Left ventricle myocardium inferior (tissue), 1 donor: ENCODE data around the gene ADAMTS19. TPM values are rescaled to one million over a fixed set of nuclear protein-coding genes. Genes with fewer than 3 reads are reported as not detected.
A peak's percentile ranks its signal among the peaks of the same experiment; 100 is the strongest.

ENCODE experiments used
- DNase-seq: peaks from one replicate; pipeline ENCODE4 v3.0.0-alpha.2; 2020
- H3K27ac ChIP-seq: fragments of 200-600 bp; replicated peaks from 2 replicates; pipeline ENCODE4 v1.8.0; 2021
- H3K27me3 ChIP-seq: fragments of 200-600 bp; 2 replicates; pipeline ENCODE4 v1.8.0; 2021; ENCODE audit warnings: low read depth
- H3K36me3 ChIP-seq: fragments of 200-600 bp; 2 replicates; pipeline ENCODE4 v1.8.0; 2021
- H3K4me1 ChIP-seq: fragments of 200-600 bp; 2 replicates; pipeline ENCODE4 v1.8.0; 2021
- H3K4me3 ChIP-seq: fragments of 200-600 bp; 2 replicates; pipeline ENCODE4 v1.8.0; 2021; ENCODE audit warnings: mild to moderate bottlenecking, moderate library complexity
- H3K9me3 ChIP-seq: fragments of 200-600 bp; replicated peaks from 2 replicates; pipeline ENCODE4 v1.8.0; 2021
- intact Hi-C: fragments of 100-400 bp; cut with micrococcal nuclease; formaldehyde crosslinking; loops from one replicate; pipeline ENCODE4 v1.11.0; 2022
- total RNA-seq: library from RNA; stranded (reverse); fragmentation: NEBNext Ultra II Directional; extraction: Animal tissue kit (Norgen Biotek cat#: 25700); gene quantifications from one replicate; pipeline ENCODE4 v1.2.1, GENCODE V29; 2021
- TF ChIP-seq, protein P1 (sequence below): fragments of 200-600 bp; IDR thresholded peaks from 2 replicates; pipeline ENCODE4 v1.8.0; 2021; ENCODE audit warnings: antibody characterized with exemption, mild to moderate bottlenecking, borderline replicate concordance
- donor health status: DM: no; HTN: yes; CAD: no; lungs with severe emphysema.

ADAMTS19 gene
- total RNA-seq, 1 donor from 2014 or later = 0.38 TPM

- Histone ChIP-seq H3K27ac (no peak overlapping the region), H3K4me1 (no peaks in the 10 kb centered on the region), H3K4me3 (no peak overlapping the region), H3K36me3 (no peaks in the 10 kb centered on the region), H3K9me3 (peaks cover 5% of the 10 kb centered on the region), H3K27me3 (peaks cover 12% of the 10 kb centered on the region)
- TF ChIP-seq, protein P1, sequence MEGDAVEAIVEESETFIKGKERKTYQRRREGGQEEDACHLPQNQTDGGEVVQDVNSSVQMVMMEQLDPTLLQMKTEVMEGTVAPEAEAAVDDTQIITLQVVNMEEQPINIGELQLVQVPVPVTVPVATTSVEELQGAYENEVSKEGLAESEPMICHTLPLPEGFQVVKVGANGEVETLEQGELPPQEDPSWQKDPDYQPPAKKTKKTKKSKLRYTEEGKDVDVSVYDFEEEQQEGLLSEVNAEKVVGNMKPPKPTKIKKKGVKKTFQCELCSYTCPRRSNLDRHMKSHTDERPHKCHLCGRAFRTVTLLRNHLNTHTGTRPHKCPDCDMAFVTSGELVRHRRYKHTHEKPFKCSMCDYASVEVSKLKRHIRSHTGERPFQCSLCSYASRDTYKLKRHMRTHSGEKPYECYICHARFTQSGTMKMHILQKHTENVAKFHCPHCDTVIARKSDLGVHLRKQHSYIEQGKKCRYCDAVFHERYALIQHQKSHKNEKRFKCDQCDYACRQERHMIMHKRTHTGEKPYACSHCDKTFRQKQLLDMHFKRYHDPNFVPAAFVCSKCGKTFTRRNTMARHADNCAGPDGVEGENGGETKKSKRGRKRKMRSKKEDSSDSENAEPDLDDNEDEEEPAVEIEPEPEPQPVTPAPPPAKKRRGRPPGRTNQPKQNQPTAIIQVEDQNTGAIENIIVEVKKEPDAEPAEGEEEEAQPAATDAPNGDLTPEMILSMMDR = no peak
- intact Hi-C loops = loop anchor here (10.0 kb wide), 2 partner anchors 586 to 856 kb away; no protein-coding TSS in a partner anchor
- no peak for DNase-seq
These were observed 300.7 kb downstream of the ADAMTS19 start for GRCh38 chr5:129760636-129761325.

GRCh38 chr5:129763651-129764050 is 303.6 kb downstream of the ADAMTS19 start:
- Histone ChIP-seq H3K36me3 (no peaks in the 10 kb centered on the region), H3K27ac (no peak overlapping the region), H3K4me1 (no peaks in the 10 kb centered on the region), H3K27me3 (no peaks in the 10 kb centered on the region), H3K4me3 (no peak overlapping the region), H3K9me3 (no peaks in the 10 kb centered on the region)
- intact Hi-C loops = loop anchor here (10.0 kb wide), 2 partner anchors 589 to 859 kb away; no protein-coding TSS in a partner anchor
- TF ChIP-seq, protein P1 = no peak
- DNase-seq = no peak

GRCh38 chr5:129766798-129767197 is 306.7 kb downstream of the ADAMTS19 start:
- H3K9me3 ChIP-seq = no peaks in the 10 kb centered on the region
- intact Hi-C loops = loop anchor here (10.0 kb wide), 2 partner anchors 592 to 862 kb away; no protein-coding TSS in a partner anchor
- H3K27ac ChIP-seq = no peak overlapping the region
- no peaks in the 10 kb centered on the region for H3K27me3 ChIP-seq
- TF ChIP-seq, protein P1 = no peak
- no peak for DNase-seq
- H3K4me3 ChIP-seq = no peak overlapping the region
- H3K36me3 ChIP-seq = no peaks in the 10 kb centered on the region
- H3K4me1 ChIP-seq = no peaks in the 10 kb centered on the region

GRCh38 chr5:129767927-129768380 is 307.9 kb downstream of the ADAMTS19 start:
- no peaks in the 10 kb centered on the region for H3K36me3 ChIP-seq
- H3K27me3 ChIP-seq = no peaks in the 10 kb centered on the region
- no peak overlapping the region for H3K27ac ChIP-seq
- H3K4me3 ChIP-seq = no peak overlapping the region
- H3K9me3 ChIP-seq = no peaks in the 10 kb centered on the region
- DNase-seq = peak; percentile 15
- TF ChIP-seq, protein P1 = peak; percentile 98
- no peaks in the 10 kb centered on the region for H3K4me1 ChIP-seq
- intact Hi-C loops = loop anchor here (10.0 kb wide), 2 partner anchors 593 to 863 kb away; no protein-coding TSS in a partner anchor

DNA sequence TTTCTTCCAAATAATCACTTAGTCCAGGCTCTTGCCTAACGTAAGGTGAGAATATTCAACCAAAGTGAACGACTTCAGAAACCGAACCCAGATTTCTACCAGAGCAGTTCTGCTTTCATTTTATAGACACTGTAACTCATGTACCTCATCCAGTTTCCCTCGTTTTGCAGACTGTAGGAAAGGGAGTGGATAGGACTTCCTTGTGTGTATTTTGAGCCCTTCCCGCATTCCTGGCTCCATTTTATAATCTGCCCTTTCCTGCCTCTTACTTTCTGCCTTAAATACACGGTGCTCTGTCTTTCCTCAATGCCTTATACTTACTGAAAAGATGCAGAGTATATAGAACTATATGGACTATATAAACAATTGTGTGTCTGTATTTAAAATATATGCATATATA is 308.6 kb downstream of the ADAMTS19 start:
- no peaks in the 10 kb centered on the region for H3K27me3 ChIP-seq
- no peaks in the 10 kb centered on the region for H3K36me3 ChIP-seq
- no peak for DNase-seq
- no peak overlapping the region for H3K27ac ChIP-seq
- H3K4me1 ChIP-seq = no peaks in the 10 kb centered on the region
- H3K4me3 ChIP-seq = no peak overlapping the region
- TF ChIP-seq, protein P1 = no peak
- H3K9me3 ChIP-seq = no peaks in the 10 kb centered on the region
- intact Hi-C loops = loop anchor here (10.0 kb wide), 2 partner anchors 594 to 864 kb away; no protein-coding TSS in a partner anchor
